Measurements from ENCODE around the gene NR1H2.
"Not testable (repeated sequence)": the region's sequence is repeated elsewhere in the genome, so short reads cannot be mapped to it uniquely, and the experiment has no call there.

The NR1H2 gene

DNA sequence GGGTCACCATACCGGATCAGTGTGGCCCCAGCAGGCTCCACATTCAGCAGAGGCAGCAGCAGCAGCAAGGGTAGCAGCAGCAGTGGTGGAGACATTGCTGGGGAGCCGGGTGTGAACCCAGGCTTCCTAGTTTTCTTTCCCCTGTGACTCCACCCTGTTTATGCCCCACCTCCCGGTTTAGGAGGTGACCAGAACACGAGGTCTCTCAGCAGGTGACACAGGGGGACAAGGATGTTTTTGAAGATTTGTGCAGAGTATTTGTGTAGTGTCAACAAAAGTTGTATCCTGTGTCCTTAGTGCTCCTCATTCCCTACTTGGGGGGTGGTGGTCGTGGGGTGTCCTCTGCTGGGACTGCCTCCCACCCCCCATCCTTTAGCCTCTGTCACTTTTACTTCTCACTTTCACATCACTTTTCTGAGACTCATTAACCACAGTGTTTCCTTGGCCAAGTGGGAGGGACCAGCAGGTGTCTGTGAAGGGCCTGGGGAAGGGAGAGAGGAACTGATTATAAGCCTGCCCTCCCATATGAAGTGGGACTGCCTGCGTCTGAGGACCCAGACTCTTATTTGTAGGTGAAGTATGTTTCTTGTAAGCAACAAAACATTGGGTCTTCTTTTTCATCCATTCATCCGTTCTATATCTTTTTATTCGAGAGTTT, 31.5 kb upstream of the NR1H2 start:
- DNase-seq (ENCODE audit: low read depth), result no peak

- not testable (repeated sequence) for DNase-seq (ENCODE audit: low read depth)
Measured at GRCh38 chr19:50347089-50347581, 29.1 kb upstream of the NR1H2 start.

- DNase-seq (ENCODE audit: low read depth), result no peak
Measured at GRCh38 chr19:50349277-50350057, 26.8 kb upstream of the NR1H2 start.

GRCh38 chr19:50352242-50352641, 24.0 kb upstream of the NR1H2 start:
- no peak for DNase-seq (ENCODE audit: low read depth)

DNA sequence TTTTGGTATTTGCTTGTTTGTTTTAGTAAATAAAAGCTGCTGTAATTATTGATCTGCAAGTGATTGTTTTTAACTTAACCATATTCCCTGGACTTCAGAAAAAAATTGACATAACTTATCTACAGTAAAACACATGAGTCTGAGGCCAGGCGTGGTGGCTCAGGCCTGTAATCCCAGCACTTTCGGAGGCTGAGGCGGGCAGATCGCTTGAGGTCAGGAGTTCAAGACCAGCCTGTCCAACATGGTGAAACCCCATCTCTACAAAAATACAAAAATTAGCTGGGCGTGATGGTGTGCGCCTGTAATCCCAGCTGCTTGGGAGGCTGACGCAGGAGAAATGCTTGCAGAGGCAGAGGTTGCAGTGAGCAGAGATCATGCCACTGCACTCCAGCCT, 22.8 kb upstream of the NR1H2 start:
- DNase-seq (ENCODE audit: low read depth), result not testable (repeated sequence)

- no peak for DNase-seq (ENCODE audit: low read depth)
Measured at GRCh38 chr19:50356691-50357177, 19.5 kb upstream of the NR1H2 start.

- DNase-seq (ENCODE audit: low read depth), result peak; percentile 83
Measured at GRCh38 chr19:50357178-50358100, 18.8 kb upstream of the NR1H2 start.

- DNase-seq (ENCODE audit: low read depth), result peak; percentile 70
Measured at GRCh38 chr19:50358483-50359327, 17.6 kb upstream of the NR1H2 start.

DNA sequence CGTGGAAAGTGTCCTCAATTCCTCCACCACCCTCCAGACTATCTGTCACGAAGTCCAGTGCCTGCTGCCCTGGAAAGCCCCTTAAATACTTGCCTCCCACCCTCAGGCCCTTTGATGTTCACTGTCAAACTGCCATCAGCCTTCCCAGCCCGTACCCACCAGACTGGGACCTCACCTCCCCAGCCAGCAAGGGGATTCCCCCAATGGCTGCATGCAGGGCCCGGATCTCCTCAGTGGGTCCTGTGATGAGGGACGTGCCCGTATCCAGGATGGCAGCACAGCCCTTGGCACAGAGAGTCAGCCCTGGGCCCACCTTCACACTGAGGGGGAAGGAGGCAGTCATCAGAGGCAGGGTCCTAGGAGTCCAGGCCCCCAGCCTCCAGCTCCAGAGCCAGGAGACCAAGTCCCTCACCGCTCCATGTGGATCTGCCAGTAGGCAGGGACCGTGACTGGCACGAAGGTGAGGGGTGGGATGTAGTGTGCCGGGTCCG, 16.9 kb upstream of the NR1H2 start:
- no peak for DNase-seq (ENCODE audit: low read depth)

DNA sequence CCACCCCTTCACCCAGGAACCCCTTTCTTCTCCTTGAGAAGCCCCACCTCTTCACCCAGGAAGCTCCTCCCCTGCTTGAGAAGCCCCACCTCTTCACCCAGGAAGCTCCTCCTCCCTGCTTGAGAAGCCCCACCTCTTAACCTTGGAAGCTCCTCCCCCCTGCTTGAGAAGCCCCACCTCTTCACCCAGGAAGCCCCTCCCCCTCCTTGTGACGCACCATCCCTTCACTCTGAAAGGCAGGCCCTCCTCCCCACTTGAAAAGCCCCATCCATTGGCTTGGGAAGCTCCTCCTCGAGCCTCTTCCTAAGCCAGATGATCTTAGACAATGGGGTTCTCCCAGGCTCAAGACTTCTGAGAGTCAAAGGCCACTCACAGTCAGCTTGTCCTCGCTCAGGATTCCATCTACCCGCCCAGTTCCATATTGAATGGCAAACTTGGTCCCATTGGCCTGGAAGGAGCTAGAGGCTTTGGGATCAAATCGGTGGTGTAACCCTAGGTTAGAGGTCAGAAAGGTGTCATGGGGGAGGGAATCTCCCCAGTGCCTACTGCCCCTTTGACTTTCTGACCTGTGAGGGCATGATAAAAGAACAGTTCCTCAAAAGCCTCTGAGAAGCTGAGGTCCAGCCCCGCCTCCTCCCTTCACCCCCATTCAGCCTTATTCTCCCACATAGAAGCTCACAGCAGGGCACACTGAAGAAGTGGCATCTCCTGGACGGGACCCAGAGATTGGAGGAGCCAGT, 14.8 kb upstream of the NR1H2 start:
- DNase-seq (ENCODE audit: low read depth), result no peak

DNA sequence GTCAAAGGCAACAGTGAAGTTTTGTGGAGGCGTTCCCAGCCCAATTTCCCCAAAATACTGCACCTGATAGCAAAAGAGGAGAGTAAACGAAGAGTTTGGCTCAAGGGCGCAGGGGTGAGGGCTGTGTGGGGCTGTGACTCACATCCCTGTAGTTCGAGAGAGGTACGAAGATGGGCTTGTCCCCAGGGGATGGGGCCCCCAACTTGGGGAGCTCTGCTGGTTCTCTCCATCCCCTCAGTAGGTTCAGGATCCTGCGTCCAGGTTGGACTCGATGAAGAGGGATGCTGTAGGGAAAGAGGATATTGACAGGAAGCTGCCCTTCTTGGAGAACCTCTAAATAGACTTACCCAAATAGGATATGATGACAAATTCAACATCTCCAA, 14.2 kb upstream of the NR1H2 start:
- no peak for DNase-seq (ENCODE audit: low read depth)

GRCh38 chr19:50362656-50363424, 13.4 kb upstream of the NR1H2 start:
- no peak for DNase-seq (ENCODE audit: low read depth)

- no peak for DNase-seq (ENCODE audit: low read depth)
Measured at GRCh38 chr19:50365434-50366306, 10.6 kb upstream of the NR1H2 start, which contains the start of gene NAPSA. TSS of gene NAPSA (minus strand) at chr19:50365639. CDS start at chr19:50365621, 18 bp downstream.

DNA sequence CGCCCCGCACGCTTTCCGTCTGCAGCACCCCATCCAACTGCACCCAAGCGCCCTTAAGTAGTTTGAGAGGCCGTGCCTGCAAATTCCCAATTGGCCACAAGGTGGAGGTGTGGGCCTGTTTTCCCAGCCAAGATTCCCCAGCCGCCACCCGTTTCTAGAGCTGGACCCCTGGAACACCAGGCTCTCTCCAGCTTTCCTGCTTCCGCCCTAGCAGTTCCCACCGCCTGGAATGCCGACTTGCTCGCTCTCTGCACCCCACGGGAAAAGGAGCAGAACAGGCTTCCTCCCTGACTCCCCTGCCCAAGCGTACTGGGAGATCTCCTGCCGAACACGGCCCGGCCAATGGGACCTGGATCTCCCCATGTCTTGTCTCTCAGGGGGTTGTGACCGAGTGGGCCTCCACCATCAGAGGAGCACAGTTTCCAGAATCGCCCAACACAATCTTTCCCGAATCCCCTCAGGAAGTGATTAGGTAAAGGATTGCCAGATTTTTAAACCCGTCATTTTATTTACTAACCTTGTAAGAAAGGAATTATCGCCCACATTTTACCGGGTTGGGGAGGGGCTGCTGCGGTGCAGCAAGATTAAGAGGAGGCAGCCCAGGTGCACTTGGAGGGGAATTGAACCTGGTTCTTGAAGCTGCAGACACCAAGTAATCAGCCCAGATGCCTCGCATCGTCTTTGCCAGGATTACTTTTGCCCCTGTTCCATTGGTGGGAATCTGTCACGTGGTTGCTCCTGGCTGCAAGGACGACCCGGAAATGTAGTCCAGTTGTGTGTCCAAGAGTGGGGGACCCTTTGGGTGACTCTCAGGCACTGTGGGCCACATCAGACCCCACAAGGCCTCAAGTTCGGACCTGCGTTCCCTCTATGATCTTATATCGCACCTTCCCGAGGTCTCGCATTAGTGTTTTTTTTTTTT, 7.3 kb upstream of the NR1H2 start:
- DNase-seq (ENCODE audit: low read depth), result peak; percentile 66

DNA sequence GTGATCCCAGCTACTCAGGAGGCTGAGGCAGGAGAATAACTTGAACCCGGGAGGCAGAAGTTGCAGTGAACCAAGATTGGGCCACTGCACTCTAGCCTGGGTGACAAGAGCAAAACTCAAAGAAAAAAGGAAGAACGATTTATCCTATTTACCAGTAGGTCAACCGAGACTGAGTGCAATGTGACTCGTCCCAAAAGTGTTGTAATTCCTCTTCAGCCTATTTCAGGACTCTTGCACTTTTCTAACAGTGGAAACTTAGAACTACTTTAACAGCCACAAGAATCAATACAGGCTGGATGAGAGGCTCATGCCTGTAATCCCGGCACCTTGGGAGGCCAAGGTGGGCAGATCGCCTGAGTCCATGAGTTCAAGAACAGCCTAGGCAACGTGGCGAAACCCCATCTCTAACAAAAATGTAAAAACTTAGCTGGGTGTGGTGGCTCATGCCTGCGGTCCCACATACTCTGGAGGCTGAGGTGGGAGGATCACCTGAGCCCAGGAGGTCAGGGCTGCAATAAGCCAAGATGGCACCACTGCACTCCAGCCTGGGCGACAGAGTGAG, 4.3 kb upstream of the NR1H2 start:
- DNase-seq (ENCODE audit: low read depth), result no peak

GRCh38 chr19:50377051-50377461, 799 bp downstream of the NR1H2 start:
- DNase-seq (ENCODE audit: low read depth), result peak; percentile 57

- DNase-seq (ENCODE audit: low read depth), result no peak
Measured at GRCh38 chr19:50377517-50377916, 1.3 kb downstream of the NR1H2 start.

Measured in T follicular helper cell (primary cell).